ENCODE measurements around the gene FAM174A.

The FAM174A gene

GRCh38 chr5:100535060-100536005, at the start of gene FAM174A:
FAM174A (plus strand) TSS chr5:100535374; CDS start chr5:100535531, 157 bp downstream.
- peak; percentile 93 to 95 for DNase-seq (ENCODE audit: low spot score in 2 of 2)
- H3K27me3 ChIP-seq (ENCODE audit: low read depth) = no peaks in the 10 kb centered on the region
- peak within 1 kb of the TSS; percentile 73 for H3K4me3 ChIP-seq
- peaks cover 2% of the 10 kb centered on the region for H3K4me1 ChIP-seq
- no peaks in the 10 kb centered on the region for H3K36me3 ChIP-seq (replicated peaks)
- H3K9me3 ChIP-seq = peaks cover 8% of the 10 kb centered on the region; the same call in 1 of the 2 replicates
- in situ Hi-C loops (cut with MboI; ENCODE audit: low sequenced_read_pairs) = no loop called here

- no peaks in the 10 kb centered on the region for H3K9me3 ChIP-seq
- H3K4me3 ChIP-seq = no peak overlapping the region
- DNase-seq (ENCODE audit: low spot score in 2 of 2) = no peak
- no peaks in the 10 kb centered on the region for H3K4me1 ChIP-seq
- H3K27me3 ChIP-seq (ENCODE audit: low read depth) = no peaks in the 10 kb centered on the region
- no peaks in the 10 kb centered on the region for H3K36me3 ChIP-seq (replicated peaks)
- in situ Hi-C loops (cut with MboI; ENCODE audit: low sequenced_read_pairs) = no loop called here
These were observed 41.2 kb upstream of the FAM174A start for GRCh38 chr5:100493996-100494395.

GRCh38 chr5:100496296-100496695, 38.9 kb upstream of the FAM174A start:
- in situ Hi-C loops (cut with MboI; ENCODE audit: low sequenced_read_pairs) = no loop called here
- Histone ChIP-seq H3K4me3 (no peak overlapping the region), H3K9me3 (no peaks in the 10 kb centered on the region)

GRCh38 chr5:100502684-100503083, 32.5 kb upstream of the FAM174A start:
- in situ Hi-C loops (cut with MboI; ENCODE audit: low sequenced_read_pairs) = no loop called here
- Histone ChIP-seq H3K4me1 (peaks cover 6% of the 10 kb centered on the region; the same call in 1 of the 2 replicates), H3K36me3 (replicated peaks) (no peaks in the 10 kb centered on the region), H3K4me3 (no peak overlapping the region), H3K27me3 (ENCODE audit: low read depth) (no peaks in the 10 kb centered on the region), H3K9me3 (no peaks in the 10 kb centered on the region)
- no peak for DNase-seq (ENCODE audit: low spot score in 2 of 2)

More at GRCh38 chr5:100496296-100496695, 38.9 kb upstream of the FAM174A start:
- no peaks in the 10 kb centered on the region for H3K27me3 ChIP-seq (ENCODE audit: low read depth)
- no peak for DNase-seq (ENCODE audit: low spot score in 2 of 2)
- no peaks in the 10 kb centered on the region for H3K4me1 ChIP-seq
- H3K36me3 ChIP-seq (replicated peaks) = no peaks in the 10 kb centered on the region

- Histone ChIP-seq H3K27me3 (ENCODE audit: low read depth) (no peaks in the 10 kb centered on the region), H3K4me1 (peaks cover 6% of the 10 kb centered on the region; the same call in 1 of the 2 replicates), H3K4me3 (no peak overlapping the region), H3K36me3 (replicated peaks) (no peaks in the 10 kb centered on the region), H3K9me3 (no peaks in the 10 kb centered on the region)
- peak in 1 of 2 experiments; percentile 32 for DNase-seq (ENCODE audit: low spot score in 2 of 2)
- in situ Hi-C loops (cut with MboI; ENCODE audit: low sequenced_read_pairs) = no loop called here
These were observed 29.0 kb upstream of the FAM174A start for GRCh38 chr5:100505984-100506670.

GRCh38 chr5:100516285-100516684, 18.9 kb upstream of the FAM174A start:
- H3K9me3 ChIP-seq = no peaks in the 10 kb centered on the region
- no peaks in the 10 kb centered on the region for H3K36me3 ChIP-seq (replicated peaks)
- no peak overlapping the region for H3K4me3 ChIP-seq
- DNase-seq (ENCODE audit: low spot score in 2 of 2) = no peak
- H3K27me3 ChIP-seq (ENCODE audit: low read depth) = no peaks in the 10 kb centered on the region
- in situ Hi-C loops (cut with MboI; ENCODE audit: low sequenced_read_pairs) = no loop called here
- no peaks in the 10 kb centered on the region for H3K4me1 ChIP-seq

- in situ Hi-C loops (cut with MboI; ENCODE audit: low sequenced_read_pairs) = no loop called here
- peak in 1 of 2 experiments; percentile 15 for DNase-seq (ENCODE audit: low spot score in 2 of 2)
These were observed 17.7 kb upstream of the FAM174A start for GRCh38 chr5:100517301-100517974.

GRCh38 chr5:100518377-100518776, 16.8 kb upstream of the FAM174A start:
- H3K9me3 ChIP-seq = no peaks in the 10 kb centered on the region
- no peaks in the 10 kb centered on the region for H3K36me3 ChIP-seq (replicated peaks)
- DNase-seq (ENCODE audit: low spot score in 2 of 2) = no peak
- in situ Hi-C loops (cut with MboI; ENCODE audit: low sequenced_read_pairs) = no loop called here
- H3K4me3 ChIP-seq = no peak overlapping the region
- no peaks in the 10 kb centered on the region for H3K27me3 ChIP-seq (ENCODE audit: low read depth)
- no peaks in the 10 kb centered on the region for H3K4me1 ChIP-seq

More at GRCh38 chr5:100517301-100517974, 17.7 kb upstream of the FAM174A start:
- Histone ChIP-seq H3K27me3 (ENCODE audit: low read depth) (no peaks in the 10 kb centered on the region), H3K4me1 (no peaks in the 10 kb centered on the region), H3K9me3 (no peaks in the 10 kb centered on the region), H3K4me3 (no peak overlapping the region), H3K36me3 (replicated peaks) (no peaks in the 10 kb centered on the region)

GRCh38 chr5:100519075-100519474, 16.1 kb upstream of the FAM174A start:
- Histone ChIP-seq H3K9me3 (no peaks in the 10 kb centered on the region), H3K36me3 (replicated peaks) (no peaks in the 10 kb centered on the region), H3K27me3 (ENCODE audit: low read depth) (no peaks in the 10 kb centered on the region), H3K4me3 (no peak overlapping the region), H3K4me1 (no peaks in the 10 kb centered on the region)
- in situ Hi-C loops (cut with MboI; ENCODE audit: low sequenced_read_pairs) = no loop called here
- DNase-seq (ENCODE audit: low spot score in 2 of 2) = no peak

GRCh38 chr5:100520348-100520747, 14.8 kb upstream of the FAM174A start:
- Histone ChIP-seq H3K9me3 (no peaks in the 10 kb centered on the region), H3K4me3 (no peak overlapping the region), H3K36me3 (replicated peaks) (no peaks in the 10 kb centered on the region), H3K4me1 (no peaks in the 10 kb centered on the region), H3K27me3 (ENCODE audit: low read depth) (no peaks in the 10 kb centered on the region)
- peak in 1 of 2 experiments; percentile 32 for DNase-seq (ENCODE audit: low spot score in 2 of 2)
- in situ Hi-C loops (cut with MboI; ENCODE audit: low sequenced_read_pairs) = no loop called here

- Histone ChIP-seq H3K27me3 (ENCODE audit: low read depth) (no peaks in the 10 kb centered on the region), H3K9me3 (no peaks in the 10 kb centered on the region), H3K36me3 (replicated peaks) (no peaks in the 10 kb centered on the region), H3K4me3 (no peak overlapping the region), H3K4me1 (peaks cover 2% of the 10 kb centered on the region)
- no peak for DNase-seq (ENCODE audit: low spot score in 2 of 2)
- in situ Hi-C loops (cut with MboI; ENCODE audit: low sequenced_read_pairs) = no loop called here
These were observed 2.8 kb downstream of the FAM174A start for GRCh38 chr5:100537946-100538345.

GRCh38 chr5:100539519-100539918, 4.3 kb downstream of the FAM174A start:
- no peaks in the 10 kb centered on the region for H3K36me3 ChIP-seq (replicated peaks)
- peaks cover under 1% of the 10 kb centered on the region for H3K4me1 ChIP-seq
- H3K4me3 ChIP-seq = no peak overlapping the region
- no peaks in the 10 kb centered on the region for H3K9me3 ChIP-seq
- no peak for DNase-seq (ENCODE audit: low spot score in 2 of 2)
- in situ Hi-C loops (cut with MboI; ENCODE audit: low sequenced_read_pairs) = no loop called here
- H3K27me3 ChIP-seq (ENCODE audit: low read depth) = no peaks in the 10 kb centered on the region

- in situ Hi-C loops (cut with MboI; ENCODE audit: low sequenced_read_pairs) = no loop called here
- Histone ChIP-seq H3K4me3 (no peak overlapping the region), H3K9me3 (no peaks in the 10 kb centered on the region), H3K27me3 (ENCODE audit: low read depth) (no peaks in the 10 kb centered on the region), H3K36me3 (replicated peaks) (no peaks in the 10 kb centered on the region), H3K4me1 (no peaks in the 10 kb centered on the region)
- DNase-seq (ENCODE audit: low spot score in 2 of 2) = no peak
These were observed 6.9 kb downstream of the FAM174A start for GRCh38 chr5:100542086-100542485.

Data from HAP-1 (cell line).